HepG2 (cell line): ENCODE measurements around the gene NAV3. TPM values are rescaled to one million over a fixed set of nuclear protein-coding genes. Genes with fewer than 3 reads are reported as not detected.

Experiments
- ATAC-seq: fragments of 200-7000 bp; cut with Tn5 transposase; 3 replicates; pipeline ENCODE4 v1.9.1; 2020; ENCODE audit warnings: mild to moderate bottlenecking, moderate library complexity
- BruUV-seq: library from RNA; stranded (reverse); fragments of 400-500 nt; replicated peaks from 2 replicates; lab custom pipeline; 2021; lab: Mats Ljungman, UMichigan
- CTCF ChIA-PET: fragments of 300-600 bp; formaldehyde crosslinking; extraction: SDS; loops from one replicate; lab custom pipeline; 2021; ENCODE audit warnings: low total read pairs, inconsistent platforms, low intra/inter-chr PET ratio; lab: Yijun Ruan, JAX
- POLR2A ChIA-PET: fragments of 350-600 bp; sonication (Branson Sonifier 250); formaldehyde crosslinking; loops from one replicate; lab custom pipeline; 2020; ENCODE audit warnings: antibody characterized with exemption, inconsistent platforms; lab: Yijun Ruan, JAX
- DNase-seq: peaks from one replicate; pipeline ENCODE4 v3.0.0-alpha.2; 2015; ENCODE audit warnings: low spot score
- FAIRE-seq: peaks from 3 replicates; lab custom pipeline; 2011; peaks lifted over from hg19 to GRCh38; lab: Jason Lieb, UNC
- H2AFZ ChIP-seq: one replicate; pipeline ENCODE4 v1.6.1; 2011; ENCODE audit warnings: low read length, inconsistent platforms
- H3K27ac ChIP-seq: fragments of 300-600 bp; 3 replicates; pipeline ENCODE4 v1.8.0; 2011; ENCODE audit warnings: mixed run types, mild to moderate bottlenecking, mixed read lengths, low read length, inconsistent platforms; ENCODE audit not compliant: insufficient read depth; ENCODE audit errors: extremely low read length
- H3K27me3 ChIP-seq, 2 experiments: fragments of 200-600 bp in 1 of 2; 2 replicates in 1 of 2; 3 replicates in 1 of 2; pipeline versions ENCODE4 v1.6.0 to v1.8.0; 2011; ENCODE audit warnings: low read length in 2 of 2, mild to moderate bottlenecking in 2 of 2, moderate library complexity in 2 of 2, inconsistent platforms in 1 of 2; ENCODE audit not compliant: insufficient read depth in 2 of 2, control insufficient read depth in 1 of 2
- H3K36me3 ChIP-seq, 2 experiments: fragments of 200-600 bp in 1 of 2; replicated peaks in 1 of 2; 2 replicates in 1 of 2; 3 replicates in 1 of 2; pipeline versions ENCODE4 v1.5.1 to v1.8.0; 2011; ENCODE audit warnings: low read length in 2 of 2, inconsistent platforms in 1 of 2; ENCODE audit not compliant: insufficient read depth in 2 of 2, control insufficient read depth in 1 of 2
- H3K4me1 ChIP-seq: 2 replicates; pipeline ENCODE4 v1.5.1; 2012; ENCODE audit warnings: low read length, inconsistent platforms; ENCODE audit not compliant: insufficient read depth
- H3K4me2 ChIP-seq: 2 replicates; pipeline ENCODE4 v1.6.0; 2011; ENCODE audit warnings: low read depth, low read length, inconsistent platforms
- H3K4me3 ChIP-seq, 3 experiments: fragments of 200-600 bp in 1 of 3; sonication (generic), shearing (Covaris generic) in 1 of 3; replicated peaks in 1 of 3; 2 replicates each; pipeline ENCODE4 v1.5.1; 2011 to 2016; ENCODE audit warnings: low read length in 3 of 3, inconsistent platforms in 2 of 3, low read depth in 2 of 3, mild to moderate bottlenecking in 2 of 3, control low read depth in 1 of 3, mixed read lengths in 1 of 3; ENCODE audit not compliant: insufficient read depth in 1 of 3
- H3K79me2 ChIP-seq: one replicate; pipeline ENCODE4 v1.6.1; 2011; ENCODE audit warnings: low read length, inconsistent platforms; ENCODE audit not compliant: insufficient read depth
- H3K9ac ChIP-seq: 2 replicates; pipeline ENCODE4 v1.6.0; 2011; ENCODE audit warnings: mild to moderate bottlenecking, low read depth, low read length, inconsistent platforms; ENCODE audit not compliant: insufficient read depth
- H3K9me3 ChIP-seq: 2 replicates; pipeline ENCODE4 v1.5.1; 2012; ENCODE audit warnings: mild to moderate bottlenecking, low read length
- H4K20me1 ChIP-seq: 2 replicates; pipeline ENCODE4 v1.6.0; 2011; ENCODE audit warnings: inconsistent platforms, mild to moderate bottlenecking, low read length, moderate library complexity; ENCODE audit not compliant: insufficient read depth
- ARNTL ChIP-seq: sonication (generic); formaldehyde crosslinking; IDR thresholded peaks from 2 replicates; pipeline ENCODE4 v1.4.0; 2020; ENCODE audit warnings: mild to moderate bottlenecking, missing genetic modification reagents
- CEBPB ChIP-seq: IDR thresholded peaks from 2 replicates; pipeline ENCODE4 v1.6.1; 2011; ENCODE audit warnings: low read depth, low read length, improper control_type of control experiment, borderline replicate concordance
- CEBPG ChIP-seq: IDR thresholded peaks from 2 replicates; pipeline ENCODE4 v1.6.1; 2016
- EP300 ChIP-seq, 3 experiments: sonication (generic) in 1 of 3; formaldehyde crosslinking in 1 of 3; IDR thresholded peaks; 2 replicates each; pipeline versions ENCODE4 v1.5.1 to v1.6.1; 2011 to 2020; ENCODE audit warnings: low read depth in 2 of 3, low read length in 2 of 3, borderline replicate concordance in 1 of 3, improper control_type of control experiment in 1 of 3, mild to moderate bottlenecking in 1 of 3, missing genetic modification reagents in 1 of 3, moderate library complexity in 1 of 3
- FOSL2 ChIP-seq: sonication (generic); formaldehyde crosslinking; IDR thresholded peaks from 2 replicates; pipeline ENCODE4 v1.4.0; 2020; ENCODE audit warnings: missing genetic modification reagents
- GATAD2A ChIP-seq: IDR thresholded peaks from 2 replicates; pipeline ENCODE4 v1.6.1; 2016
- HNF4G ChIP-seq, 2 experiments: sonication (generic) in 1 of 2; formaldehyde crosslinking in 1 of 2; IDR thresholded peaks; 2 replicates each; pipeline versions ENCODE4 v1.4.0 to v1.6.1; 2011 to 2020; ENCODE audit warnings: borderline replicate concordance in 2 of 2, low read depth in 2 of 2, mild to moderate bottlenecking in 2 of 2, low read length in 1 of 2, missing genetic modification reagents in 1 of 2, moderate library complexity in 1 of 2
- SOX13 ChIP-seq, 3 experiments: fragments of 450-650 bp in 1 of 3; sonication (generic) in 1 of 3; formaldehyde crosslinking in 1 of 3; IDR thresholded peaks in 2 of 3; conservative IDR thresholded peaks in 1 of 3; 2 replicates each; pipeline versions ENCODE4 v1.5.0 to v1.6.1; 2016 to 2020; ENCODE audit warnings: antibody characterized with exemption in 1 of 3, mild to moderate bottlenecking in 1 of 3, missing compliant biosample characterization in 1 of 3, missing genetic modification reagents in 1 of 3, moderate library complexity in 1 of 3
- SOX6 ChIP-seq, 2 experiments: fragments of 450-650 bp in 1 of 2; sonication (generic) in 1 of 2; formaldehyde crosslinking in 1 of 2; IDR thresholded peaks; 2 replicates each; pipeline versions ENCODE4 v1.4.0 to v1.6.1; 2017 to 2020; ENCODE audit warnings: antibody characterized with exemption in 1 of 2, mild to moderate bottlenecking in 1 of 2, missing genetic modification reagents in 1 of 2
- TEAD3 ChIP-seq: optimal IDR thresholded peaks from 2 replicates; pipeline ENCODE3; 2016; ENCODE audit warnings: borderline replicate concordance
- ZNF644 ChIP-seq: IDR thresholded peaks from 2 replicates; pipeline ENCODE4 v1.6.1; 2016; ENCODE audit warnings: low read depth
- ZNF768 ChIP-seq: sonication (generic); formaldehyde crosslinking; IDR thresholded peaks from 2 replicates; pipeline ENCODE4 v1.4.0; 2020; ENCODE audit warnings: missing genetic modification reagents
- WGBS: methylation state at CpG from one replicate; pipeline ENCODE4 v1.1.6; 2017; ENCODE audit warnings: low lambda C conversion rate; 5-methylcytosine and 5-hydroxymethylcytosine counted together
- in situ Hi-C: cut with HindIII; loops from 2 replicates; pipeline ENCODE4 v1.10.0; 2017; ENCODE audit warnings: low pct_unique_long_range_greater_than_20kb; ENCODE audit not compliant: extremely low pct_ligation_motif_present
- intact Hi-C: fragments of 100-400 bp; cut with micrococcal nuclease; formaldehyde crosslinking; loops from one replicate; pipeline ENCODE4 v1.10.0; 2022; ENCODE audit not compliant: unreplicated experiment
- polyA plus RNA-seq, 8 experiments: library from polyadenylated mRNA; depleted of rRNA in 3 of 8; stranded (reverse) in 7 of 8; unstranded in 1 of 8; fragments of >200 nt; fragmentation: Illumina TruSeq in 4 of 8; extraction: Trizol in 4 of 8; gene quantifications; 2 replicates each; pipeline versions ENCODE4 v1.2.1 to v1.2.3, GENCODE V29; 2011 to 2016; ENCODE audit warnings: low read depth in 4 of 8, missing spikeins in 1 of 8, mixed read lengths in 1 of 8; ENCODE audit not compliant: insufficient read depth in 1 of 8
- total RNA-seq, 5 experiments: library from RNA; depleted of rRNA; stranded (reverse); fragments of >200 nt; fragmentation: Illumina TruSeq; extraction: Trizol; gene quantifications; 2 replicates each; pipeline ENCODE4 v1.2.3, GENCODE V29; 2016; ENCODE audit warnings: low read depth in 1 of 5
- TF ChIP-seq, protein P1 (sequence below): sonication (generic); formaldehyde crosslinking; IDR thresholded peaks from 2 replicates; pipeline ENCODE4; 2020; ENCODE audit warnings: missing genetic modification reagents, mild to moderate bottlenecking, borderline replicate concordance
- TF ChIP-seq, protein P2 (sequence below): sonication (generic); formaldehyde crosslinking; IDR thresholded peaks from 2 replicates; pipeline ENCODE4 v1.4.0; 2020; ENCODE audit warnings: missing genetic modification reagents

The NAV3 gene
- total and polyA plus RNA-seq, 2 of the 13 experiments (the other 11 are each of a cell fraction or from before 2014, with no cell fraction given), result 0.01 to 0.18 TPM

DNA sequence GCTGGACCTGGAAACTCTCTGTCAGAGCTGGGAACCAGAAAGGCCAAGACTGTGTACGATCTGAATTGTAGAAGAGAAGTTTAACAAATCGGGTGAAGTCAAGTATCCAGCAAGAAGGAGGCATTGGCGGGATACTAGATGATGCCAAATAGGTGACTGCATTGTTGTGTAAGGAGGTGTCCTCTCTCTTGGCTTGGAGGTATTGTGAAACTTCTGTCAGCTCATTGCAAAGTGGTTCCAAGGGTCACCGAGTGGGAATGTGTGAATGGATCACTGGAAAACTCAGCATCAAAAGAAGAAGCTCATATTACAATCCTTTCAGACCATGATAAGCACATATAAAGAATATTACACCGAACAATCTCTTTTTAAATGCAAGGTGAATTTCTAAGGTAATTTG lies 11.7 kb downstream of the NAV3 start:
- ATAC-seq (peak; percentile 97), DNase-seq (peak; percentile 68), FAIRE-seq (peak; percentile 66)
- no peaks in the 10 kb centered on the region for H3K79me2 ChIP-seq
- ChIA-PET CTCF (no interaction called here), POLR2A (no interaction called here)
- no peaks in the 10 kb centered on the region for H4K20me1 ChIP-seq
- no peaks in the 10 kb centered on the region for H3K27me3 ChIP-seq
- H3K9ac ChIP-seq, result no peak overlapping the region
- intact Hi-C loops (no loop called here), in situ Hi-C loops (no loop called here)
- no peak overlapping the region for H2AFZ ChIP-seq
- H3K9me3 ChIP-seq, result no peaks in the 10 kb centered on the region
- H3K4me3 ChIP-seq, result no peak overlapping the region
- BruUV-seq, result no TSS peak
- no peaks in the 10 kb centered on the region for H3K36me3 ChIP-seq
- no peak overlapping the region for H3K4me2 ChIP-seq
- H3K27ac ChIP-seq, result no peak overlapping the region
- WGBS, result 0% methylated on average over 5 of the region's 5 CpGs
- H3K4me1 ChIP-seq, result peaks cover 13% of the 10 kb centered on the region; the same call in 1 of the 2 replicates
- TF ChIP-seq SOX6 (IDR thresholded peaks at IDR 0.05), result no peak
- TF ChIP-seq SOX6 (CRISPR knock-in tag; IDR thresholded peaks at IDR 0.05), result 0 out of 2 replicates have a peak, but pooled peaks have one; percentile 14
- peak; percentile 30 to 36; a peak in 2 of 4 replicates for TF ChIP-seq EP300 (IDR thresholded peaks at IDR 0.05; ENCODE audit: low read depth in 2 of 2, low read length in 2 of 2)
- no peak for TF ChIP-seq EP300 (CRISPR knock-in tag; IDR thresholded peaks at IDR 0.05; ENCODE audit: borderline replicate concordance)
- TF ChIP-seq CEBPB, result peak; percentile 98
- TF ChIP-seq ZNF768 (CRISPR knock-in tag), result no peak
- TF ChIP-seq HNF4G (IDR thresholded peaks at IDR 0.05; ENCODE audit: borderline replicate concordance, low read depth, low read length), result peak; percentile 84
- TF ChIP-seq HNF4G (CRISPR knock-in tag; IDR thresholded peaks at IDR 0.05; ENCODE audit: borderline replicate concordance, low read depth), result no peak
- no peak for TF ChIP-seq SOX13 (IDR thresholded peaks at IDR 0.05)
- peak in 1 of 2 experiments; percentile 35; a peak in 1 of 4 replicates for TF ChIP-seq SOX13 (CRISPR knock-in tag; conservative IDR thresholded peaks at IDR 0.05 in 1 of 2, IDR thresholded peaks at IDR 0.05 in 1 of 2)
- peak; percentile 86 for TF ChIP-seq CEBPG
- peak; percentile 31; the same call in 1 of the 2 replicates for TF ChIP-seq FOSL2
- no peak for TF ChIP-seq GATAD2A (CRISPR knock-in tag)
- TF ChIP-seq, protein P1, sequence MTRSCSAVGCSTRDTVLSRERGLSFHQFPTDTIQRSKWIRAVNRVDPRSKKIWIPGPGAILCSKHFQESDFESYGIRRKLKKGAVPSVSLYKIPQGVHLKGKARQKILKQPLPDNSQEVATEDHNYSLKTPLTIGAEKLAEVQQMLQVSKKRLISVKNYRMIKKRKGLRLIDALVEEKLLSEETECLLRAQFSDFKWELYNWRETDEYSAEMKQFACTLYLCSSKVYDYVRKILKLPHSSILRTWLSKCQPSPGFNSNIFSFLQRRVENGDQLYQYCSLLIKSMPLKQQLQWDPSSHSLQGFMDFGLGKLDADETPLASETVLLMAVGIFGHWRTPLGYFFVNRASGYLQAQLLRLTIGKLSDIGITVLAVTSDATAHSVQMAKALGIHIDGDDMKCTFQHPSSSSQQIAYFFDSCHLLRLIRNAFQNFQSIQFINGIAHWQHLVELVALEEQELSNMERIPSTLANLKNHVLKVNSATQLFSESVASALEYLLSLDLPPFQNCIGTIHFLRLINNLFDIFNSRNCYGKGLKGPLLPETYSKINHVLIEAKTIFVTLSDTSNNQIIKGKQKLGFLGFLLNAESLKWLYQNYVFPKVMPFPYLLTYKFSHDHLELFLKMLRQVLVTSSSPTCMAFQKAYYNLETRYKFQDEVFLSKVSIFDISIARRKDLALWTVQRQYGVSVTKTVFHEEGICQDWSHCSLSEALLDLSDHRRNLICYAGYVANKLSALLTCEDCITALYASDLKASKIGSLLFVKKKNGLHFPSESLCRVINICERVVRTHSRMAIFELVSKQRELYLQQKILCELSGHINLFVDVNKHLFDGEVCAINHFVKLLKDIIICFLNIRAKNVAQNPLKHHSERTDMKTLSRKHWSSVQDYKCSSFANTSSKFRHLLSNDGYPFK, result no peak
- peak; percentile 28 for TF ChIP-seq TEAD3
- 0 out of 2 replicates have a peak, but pooled peaks have one; percentile 24 for TF ChIP-seq ZNF644 (CRISPR knock-in tag)
- no peak for TF ChIP-seq ARNTL (CRISPR knock-in tag)
- TF ChIP-seq, protein P2, sequence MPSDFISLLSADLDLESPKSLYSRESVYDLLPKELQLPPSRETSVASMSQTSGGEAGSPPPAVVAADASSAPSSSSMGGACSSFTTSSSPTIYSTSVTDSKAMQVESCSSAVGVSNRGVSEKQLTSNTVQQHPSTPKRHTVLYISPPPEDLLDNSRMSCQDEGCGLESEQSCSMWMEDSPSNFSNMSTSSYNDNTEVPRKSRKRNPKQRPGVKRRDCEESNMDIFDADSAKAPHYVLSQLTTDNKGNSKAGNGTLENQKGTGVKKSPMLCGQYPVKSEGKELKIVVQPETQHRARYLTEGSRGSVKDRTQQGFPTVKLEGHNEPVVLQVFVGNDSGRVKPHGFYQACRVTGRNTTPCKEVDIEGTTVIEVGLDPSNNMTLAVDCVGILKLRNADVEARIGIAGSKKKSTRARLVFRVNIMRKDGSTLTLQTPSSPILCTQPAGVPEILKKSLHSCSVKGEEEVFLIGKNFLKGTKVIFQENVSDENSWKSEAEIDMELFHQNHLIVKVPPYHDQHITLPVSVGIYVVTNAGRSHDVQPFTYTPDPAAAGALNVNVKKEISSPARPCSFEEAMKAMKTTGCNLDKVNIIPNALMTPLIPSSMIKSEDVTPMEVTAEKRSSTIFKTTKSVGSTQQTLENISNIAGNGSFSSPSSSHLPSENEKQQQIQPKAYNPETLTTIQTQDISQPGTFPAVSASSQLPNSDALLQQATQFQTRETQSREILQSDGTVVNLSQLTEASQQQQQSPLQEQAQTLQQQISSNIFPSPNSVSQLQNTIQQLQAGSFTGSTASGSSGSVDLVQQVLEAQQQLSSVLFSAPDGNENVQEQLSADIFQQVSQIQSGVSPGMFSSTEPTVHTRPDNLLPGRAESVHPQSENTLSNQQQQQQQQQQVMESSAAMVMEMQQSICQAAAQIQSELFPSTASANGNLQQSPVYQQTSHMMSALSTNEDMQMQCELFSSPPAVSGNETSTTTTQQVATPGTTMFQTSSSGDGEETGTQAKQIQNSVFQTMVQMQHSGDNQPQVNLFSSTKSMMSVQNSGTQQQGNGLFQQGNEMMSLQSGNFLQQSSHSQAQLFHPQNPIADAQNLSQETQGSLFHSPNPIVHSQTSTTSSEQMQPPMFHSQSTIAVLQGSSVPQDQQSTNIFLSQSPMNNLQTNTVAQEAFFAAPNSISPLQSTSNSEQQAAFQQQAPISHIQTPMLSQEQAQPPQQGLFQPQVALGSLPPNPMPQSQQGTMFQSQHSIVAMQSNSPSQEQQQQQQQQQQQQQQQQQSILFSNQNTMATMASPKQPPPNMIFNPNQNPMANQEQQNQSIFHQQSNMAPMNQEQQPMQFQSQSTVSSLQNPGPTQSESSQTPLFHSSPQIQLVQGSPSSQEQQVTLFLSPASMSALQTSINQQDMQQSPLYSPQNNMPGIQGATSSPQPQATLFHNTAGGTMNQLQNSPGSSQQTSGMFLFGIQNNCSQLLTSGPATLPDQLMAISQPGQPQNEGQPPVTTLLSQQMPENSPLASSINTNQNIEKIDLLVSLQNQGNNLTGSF (CRISPR knock-in tag), result no peak
